Right atrium auricular region (tissue), 2 donors: ENCODE results near the gene TMEM186. TPM values are rescaled to one million over a fixed set of nuclear protein-coding genes. Genes with fewer than 3 reads are reported as not detected.

Source experiments
- DNase-seq: peaks from one replicate; pipeline ENCODE4 v3.0.0-alpha.2; 2019; ENCODE audit warnings: low spot score
- H3K27ac ChIP-seq, 2 donors: fragments of 200-600 bp; sonication (generic); 1 replicate in 1 of 2; 2 replicates in 1 of 2; pipeline ENCODE4 v1.5.1; 2016 to 2019
- H3K27me3 ChIP-seq, 2 donors: fragments of 200-600 bp; sonication (generic); one replicate each; pipeline versions ENCODE4 v1.5.1 to v1.6.0; 2017 to 2019
- H3K36me3 ChIP-seq: fragments of 200-600 bp; sonication (generic); one replicate; pipeline ENCODE4 v1.5.1; 2016
- H3K4me1 ChIP-seq, 2 donors: fragments of 200-600 bp; sonication (generic); one replicate each; pipeline versions ENCODE4 v1.5.1 to v1.6.0; 2017 to 2019
- H3K4me3 ChIP-seq, 2 donors: fragments of 200-600 bp; sonication (generic); 1 replicate in 1 of 2; 2 replicates in 1 of 2; pipeline ENCODE4 v1.5.1; 2017 to 2019; ENCODE audit warnings: mild to moderate bottlenecking in 1 of 2, moderate library complexity in 1 of 2
- H3K9me3 ChIP-seq, 2 donors: fragments of 200-600 bp; sonication (generic); one replicate each; pipeline ENCODE4 v1.5.1; 2019
- CTCF ChIP-seq, 2 donors: fragments of 200-600 bp; sonication (generic); IDR thresholded peaks; one replicate each; pipeline ENCODE4 v1.5.1; 2019; ENCODE audit warnings: antibody characterized with exemption in 2 of 2
- total RNA-seq, 2 donors: library from RNA; depleted of rRNA; stranded (reverse); fragments of >200 nt; gene quantifications; one replicate each; pipeline ENCODE4 v1.1.0, GENCODE V29; 2016

The TMEM186 gene
- total RNA-seq, 2 donors from 2014 or later, result 6.3 to 7.6 TPM

GRCh38 chr16:8812162-8812843 lies 14.9 kb upstream of the TMEM186 start:
- H3K9me3 ChIP-seq, result no peaks in the 10 kb centered on the region
- H3K27ac ChIP-seq, result no peak overlapping the region
- peaks cover 90% of the 10 kb centered on the region for H3K36me3 ChIP-seq
- H3K4me3 ChIP-seq, result no peak overlapping the region
- no peak for DNase-seq
- no peak for TF ChIP-seq CTCF (IDR thresholded peaks at IDR 0.05)
- no peaks in the 10 kb centered on the region for H3K27me3 ChIP-seq
- H3K4me1 ChIP-seq, result no peaks in the 10 kb centered on the region

GRCh38 chr16:8808613-8809353 lies 11.3 kb upstream of the TMEM186 start:
- Histone ChIP-seq H3K27ac (no peak overlapping the region), H3K4me1 (no peaks in the 10 kb centered on the region), H3K36me3 (peaks cover 97% of the 10 kb centered on the region), H3K4me3 (no peak overlapping the region), H3K9me3 (no peaks in the 10 kb centered on the region), H3K27me3 (no peaks in the 10 kb centered on the region)
- no peak for DNase-seq
- TF ChIP-seq CTCF (IDR thresholded peaks at IDR 0.05), result no peak

GRCh38 chr16:8808009-8808408 lies 10.6 kb upstream of the TMEM186 start:
- Histone ChIP-seq H3K9me3 (no peaks in the 10 kb centered on the region), H3K27me3 (no peaks in the 10 kb centered on the region), H3K27ac (no peak overlapping the region), H3K36me3 (peaks cover 93% of the 10 kb centered on the region), H3K4me3 (no peak overlapping the region), H3K4me1 (no peaks in the 10 kb centered on the region)
- DNase-seq, result no peak
- no peak for TF ChIP-seq CTCF (IDR thresholded peaks at IDR 0.05)

- H3K9me3 ChIP-seq, result no peaks in the 10 kb centered on the region
- H3K27ac ChIP-seq, result no peak overlapping the region
- no peak for DNase-seq
- no peak overlapping the region for H3K4me3 ChIP-seq
- no peak for TF ChIP-seq CTCF (IDR thresholded peaks at IDR 0.05)
- no peaks in the 10 kb centered on the region for H3K27me3 ChIP-seq
- H3K36me3 ChIP-seq, result peaks cover 92% of the 10 kb centered on the region
- H3K4me1 ChIP-seq, result no peaks in the 10 kb centered on the region
Measured at GRCh38 chr16:8807189-8807588, 9.8 kb upstream of the TMEM186 start.

GRCh38 chr16:8806272-8806983 lies 9.0 kb upstream of the TMEM186 start:
- DNase-seq, result no peak
- no peaks in the 10 kb centered on the region for H3K4me1 ChIP-seq
- peaks cover 91% of the 10 kb centered on the region for H3K36me3 ChIP-seq
- H3K9me3 ChIP-seq, result no peaks in the 10 kb centered on the region
- H3K27me3 ChIP-seq, result no peaks in the 10 kb centered on the region
- H3K4me3 ChIP-seq, result no peak overlapping the region
- H3K27ac ChIP-seq, result no peak overlapping the region
- TF ChIP-seq CTCF (IDR thresholded peaks at IDR 0.05), result no peak
